GM18499 (cell line): ENCODE measurements around the gene TENM3.

Source experiments
- ATAC-seq: cut with Tn5 transposase; IDR thresholded peaks from one replicate; pipeline ENCODE4 v1.9.1; 2021; ENCODE audit warnings: moderate number of reproducible peaks; ENCODE audit not compliant: insufficient read depth, unreplicated experiment

TENM3 gene

GRCh38 chr4:182698212-182698611 lies 455.0 kb downstream of the TENM3 start:
- no peak for ATAC-seq

GRCh38 chr4:182699201-182699600 lies 456.0 kb downstream of the TENM3 start:
- no peak for ATAC-seq

GRCh38 chr4:182699795-182700194 lies 456.6 kb downstream of the TENM3 start:
- ATAC-seq = no peak

GRCh38 chr4:182700362-182701160 lies 457.4 kb downstream of the TENM3 start:
- no peak for ATAC-seq

- ATAC-seq = no peak
Measured at GRCh38 chr4:182704077-182704476, 460.9 kb downstream of the TENM3 start.

GRCh38 chr4:182704948-182705347 lies 461.7 kb downstream of the TENM3 start:
- no peak for ATAC-seq

- ATAC-seq = no peak
Measured at GRCh38 chr4:182705389-182705788, 462.2 kb downstream of the TENM3 start.

GRCh38 chr4:182711211-182711610 lies 468.0 kb downstream of the TENM3 start:
- ATAC-seq = no peak

- no peak for ATAC-seq
Measured at GRCh38 chr4:182715548-182715947, 472.3 kb downstream of the TENM3 start.

GRCh38 chr4:182716192-182716591 lies 473.0 kb downstream of the TENM3 start:
- no peak for ATAC-seq

- peak; percentile 53 for ATAC-seq
Measured at GRCh38 chr4:182717788-182718583, 474.8 kb downstream of the TENM3 start.

- no peak for ATAC-seq
Measured at GRCh38 chr4:182724414-182724813, 481.2 kb downstream of the TENM3 start.

- ATAC-seq = no peak
Measured at GRCh38 chr4:182729516-182729915, 486.3 kb downstream of the TENM3 start.

GRCh38 chr4:182730791-182731190 lies 487.6 kb downstream of the TENM3 start:
- ATAC-seq = no peak

GRCh38 chr4:182736207-182736606 lies 493.0 kb downstream of the TENM3 start:
- no peak for ATAC-seq

- ATAC-seq = no peak
Measured at GRCh38 chr4:182738283-182739047, 495.3 kb downstream of the TENM3 start.

- ATAC-seq = no peak
Measured at GRCh38 chr4:182740256-182740655, 497.1 kb downstream of the TENM3 start.

- ATAC-seq = no peak
Measured at GRCh38 chr4:182741054-182741453, 497.9 kb downstream of the TENM3 start.

GRCh38 chr4:182741914-182742313 lies 498.7 kb downstream of the TENM3 start:
- no peak for ATAC-seq

GRCh38 chr4:182743815-182744214 lies 500.6 kb downstream of the TENM3 start:
- no peak for ATAC-seq

GRCh38 chr4:182745237-182745636 lies 502.0 kb downstream of the TENM3 start:
- no peak for ATAC-seq
